GM12891 (cell line): ENCODE data around the gene MSANTD2.

Source experiments
- POLR2A ChIP-seq: IDR thresholded peaks from 2 replicates; pipeline ENCODE4 v1.6.1; 2011; ENCODE audit warnings: low read depth, low read length, control low read depth
- POLR2AphosphoS5 ChIP-seq: IDR thresholded peaks from 2 replicates; pipeline ENCODE4 v1.6.1; 2011; ENCODE audit warnings: low read depth, low read length, control low read depth
- TAF1 ChIP-seq: IDR thresholded peaks from 2 replicates; pipeline ENCODE4 v1.6.1; 2011; ENCODE audit warnings: low read depth, low read length, control low read depth

DNA sequence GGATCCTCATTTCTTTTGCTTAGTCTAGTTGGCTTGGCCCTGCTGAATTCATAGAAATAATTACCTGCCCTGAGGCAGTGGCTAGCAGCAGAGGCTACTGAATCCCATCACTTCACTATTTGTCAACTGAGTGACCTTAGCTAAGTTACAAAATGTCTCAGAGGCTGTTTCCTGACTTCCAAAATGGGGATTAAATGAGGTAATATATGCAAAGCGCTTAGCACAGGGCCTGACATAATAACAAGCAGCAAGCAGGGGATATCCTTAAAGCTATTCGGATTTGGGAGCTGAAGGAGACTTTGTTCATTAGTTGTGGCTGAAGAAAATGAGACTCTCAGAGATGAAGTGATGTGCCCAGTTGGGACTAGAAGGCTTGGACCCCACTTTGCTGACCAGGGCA, 57.7 kb downstream of the MSANTD2 start:
- TF ChIP-seq POLR2A (no peak), POLR2AphosphoS5 (no peak), TAF1 (no peak)
